ENCODE results near the gene SMIM41. TPM values are rescaled to one million over a fixed set of nuclear protein-coding genes. Genes with fewer than 3 reads are reported as not detected.

SMIM41 gene
- total RNA-seq, 4 donors from 2014 or later = 1.4 to 6.6 TPM; not detected in 2

DNA sequence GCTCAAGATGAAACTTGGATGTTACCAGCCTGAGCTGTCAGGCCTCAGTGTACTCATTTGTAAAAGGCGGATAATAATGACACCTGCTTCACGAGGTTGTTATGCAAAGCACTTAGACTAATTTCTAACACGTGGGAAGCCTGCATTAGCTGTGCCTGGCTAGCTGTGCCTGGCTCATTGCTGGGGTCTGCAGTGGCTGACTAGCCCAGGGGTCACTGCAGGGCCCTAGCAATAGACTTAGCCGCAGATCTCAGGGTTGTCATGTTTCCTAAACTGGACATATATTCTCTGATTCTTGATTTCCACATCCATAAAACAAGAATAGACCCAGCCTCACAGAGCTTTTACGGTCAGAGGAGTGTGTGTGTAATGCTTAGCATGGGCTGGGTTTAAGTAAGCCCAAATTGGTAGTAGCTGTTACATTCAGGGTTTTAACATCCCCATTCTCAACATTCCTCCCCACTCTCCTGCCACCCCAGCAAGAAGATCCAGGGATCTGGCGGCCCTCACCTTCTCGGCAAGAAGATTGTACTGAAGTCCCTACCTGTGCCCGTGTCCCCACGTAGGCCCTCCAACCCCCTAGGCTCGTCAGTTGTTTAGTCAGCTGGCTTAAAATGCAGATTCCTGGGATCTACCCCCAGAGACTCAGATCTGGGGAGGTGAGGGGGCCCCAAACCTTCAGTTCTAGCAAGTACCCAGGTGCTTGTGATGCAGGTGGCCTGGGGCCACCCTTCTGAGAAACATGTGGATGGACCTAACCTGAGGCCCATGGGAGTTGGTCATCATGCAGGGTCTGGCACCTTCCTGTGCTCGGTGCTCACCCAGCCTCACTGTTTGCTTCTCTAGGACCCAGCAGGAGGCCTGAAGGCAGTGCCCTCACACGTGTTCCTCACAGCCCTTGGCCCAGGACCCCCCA, 19.7 kb upstream of the SMIM41 start:
- no peaks in the 10 kb centered on the region for H3K27me3 ChIP-seq
- peaks cover 0 to 40% (median 0%) of the 10 kb centered on the region in 3 donors for H3K36me3 ChIP-seq
- no peak overlapping the region for H3K4me3 ChIP-seq
- no peak for DNase-seq
- no peaks in the 10 kb centered on the region for H3K9me3 ChIP-seq
- no peaks in the 10 kb centered on the region for H3K4me1 ChIP-seq
- H3K27ac ChIP-seq = no peak overlapping the region
- TF ChIP-seq POLR2A (IDR thresholded peaks at IDR 0.05) = no peak
- TF ChIP-seq, protein P1, sequence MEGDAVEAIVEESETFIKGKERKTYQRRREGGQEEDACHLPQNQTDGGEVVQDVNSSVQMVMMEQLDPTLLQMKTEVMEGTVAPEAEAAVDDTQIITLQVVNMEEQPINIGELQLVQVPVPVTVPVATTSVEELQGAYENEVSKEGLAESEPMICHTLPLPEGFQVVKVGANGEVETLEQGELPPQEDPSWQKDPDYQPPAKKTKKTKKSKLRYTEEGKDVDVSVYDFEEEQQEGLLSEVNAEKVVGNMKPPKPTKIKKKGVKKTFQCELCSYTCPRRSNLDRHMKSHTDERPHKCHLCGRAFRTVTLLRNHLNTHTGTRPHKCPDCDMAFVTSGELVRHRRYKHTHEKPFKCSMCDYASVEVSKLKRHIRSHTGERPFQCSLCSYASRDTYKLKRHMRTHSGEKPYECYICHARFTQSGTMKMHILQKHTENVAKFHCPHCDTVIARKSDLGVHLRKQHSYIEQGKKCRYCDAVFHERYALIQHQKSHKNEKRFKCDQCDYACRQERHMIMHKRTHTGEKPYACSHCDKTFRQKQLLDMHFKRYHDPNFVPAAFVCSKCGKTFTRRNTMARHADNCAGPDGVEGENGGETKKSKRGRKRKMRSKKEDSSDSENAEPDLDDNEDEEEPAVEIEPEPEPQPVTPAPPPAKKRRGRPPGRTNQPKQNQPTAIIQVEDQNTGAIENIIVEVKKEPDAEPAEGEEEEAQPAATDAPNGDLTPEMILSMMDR (IDR thresholded peaks at IDR 0.05) = no peak

DNA sequence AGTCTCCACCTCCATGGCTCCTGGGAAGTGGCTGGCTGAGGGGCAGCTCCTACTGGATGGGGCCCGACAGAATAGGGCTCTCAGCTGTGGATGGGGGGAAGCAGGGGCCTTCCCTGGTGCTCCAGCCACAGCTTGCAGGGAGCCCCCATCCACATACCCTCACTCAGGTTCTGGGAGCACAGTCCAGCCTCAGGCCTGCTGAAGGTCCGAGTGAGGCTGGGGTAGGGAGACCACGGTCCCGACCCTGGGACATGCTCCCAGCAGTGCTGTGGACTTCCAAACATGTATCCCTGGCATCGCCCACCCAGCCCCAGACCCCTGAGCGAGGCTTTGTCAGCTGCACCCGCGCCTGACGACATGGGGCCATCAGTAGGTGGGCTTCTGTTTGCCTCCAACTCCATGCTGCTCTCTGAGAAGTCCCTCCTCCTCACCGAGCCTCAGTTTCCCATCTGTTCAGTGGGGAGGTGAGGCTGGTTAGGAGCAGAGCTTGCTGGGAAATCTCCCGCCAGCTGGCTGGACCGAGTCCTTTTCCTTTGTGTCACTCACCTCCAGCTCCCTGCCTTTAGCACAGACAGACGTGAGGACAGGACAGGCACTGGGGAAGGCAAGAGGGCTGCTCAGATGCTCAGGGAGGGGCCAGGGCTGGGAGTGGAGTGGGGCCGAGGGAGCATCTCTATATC, 18.9 kb upstream of the SMIM41 start:
- DNase-seq = no peak
- Histone ChIP-seq H3K4me1 (no peaks in the 10 kb centered on the region), H3K27me3 (no peaks in the 10 kb centered on the region), H3K36me3 (peaks cover 0 to 32% (median 0%) of the 10 kb centered on the region in 3 donors), H3K9me3 (no peaks in the 10 kb centered on the region), H3K27ac (no peak overlapping the region), H3K4me3 (no peak overlapping the region)
- TF ChIP-seq POLR2A (IDR thresholded peaks at IDR 0.05) = no peak
- TF ChIP-seq, protein P1 (IDR thresholded peaks at IDR 0.05) = no peak

DNA sequence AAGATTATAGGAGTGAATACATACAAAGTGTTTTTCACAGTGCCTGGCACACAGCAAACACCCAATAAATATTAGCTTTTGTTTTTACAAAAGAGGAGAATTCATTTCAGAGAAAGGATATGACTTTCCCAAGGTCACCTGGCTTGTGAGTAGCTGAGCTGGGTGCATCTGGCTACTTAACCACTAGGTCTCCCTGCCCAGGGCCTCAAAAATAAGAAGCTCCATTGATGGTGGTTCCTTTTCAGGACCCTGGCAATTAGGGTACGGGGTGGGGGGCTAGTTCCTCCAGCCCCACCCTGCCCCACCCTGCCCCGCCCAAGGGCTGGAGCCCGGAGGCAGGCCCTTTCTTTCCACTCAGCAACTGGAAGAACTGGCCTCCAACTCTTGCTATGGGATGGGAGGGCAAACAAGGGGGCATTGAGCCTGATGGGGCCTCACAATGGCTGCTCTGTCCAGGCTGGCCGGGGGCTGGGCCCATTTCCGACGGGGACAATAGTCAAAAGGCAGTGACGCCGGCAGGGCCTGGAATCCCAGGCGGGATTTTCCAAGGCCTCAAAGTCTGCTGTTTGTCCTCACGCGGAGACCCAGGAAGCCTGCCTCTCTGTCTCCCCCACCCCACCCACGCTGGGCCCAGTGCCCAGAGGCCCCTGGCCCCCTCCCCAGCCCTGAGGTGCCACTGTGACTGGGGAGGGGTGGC, 17.9 kb upstream of the SMIM41 start:
- Histone ChIP-seq H3K9me3 (no peaks in the 10 kb centered on the region), H3K4me1 (no peaks in the 10 kb centered on the region), H3K36me3 (peaks cover 0 to 22% (median 0%) of the 10 kb centered on the region in 3 donors), H3K27me3 (no peaks in the 10 kb centered on the region), H3K27ac (no peak overlapping the region), H3K4me3 (no peak overlapping the region)
- no peak for TF ChIP-seq POLR2A (IDR thresholded peaks at IDR 0.05)
- TF ChIP-seq, protein P1 (IDR thresholded peaks at IDR 0.05) = no peak
- no peak for DNase-seq

DNA sequence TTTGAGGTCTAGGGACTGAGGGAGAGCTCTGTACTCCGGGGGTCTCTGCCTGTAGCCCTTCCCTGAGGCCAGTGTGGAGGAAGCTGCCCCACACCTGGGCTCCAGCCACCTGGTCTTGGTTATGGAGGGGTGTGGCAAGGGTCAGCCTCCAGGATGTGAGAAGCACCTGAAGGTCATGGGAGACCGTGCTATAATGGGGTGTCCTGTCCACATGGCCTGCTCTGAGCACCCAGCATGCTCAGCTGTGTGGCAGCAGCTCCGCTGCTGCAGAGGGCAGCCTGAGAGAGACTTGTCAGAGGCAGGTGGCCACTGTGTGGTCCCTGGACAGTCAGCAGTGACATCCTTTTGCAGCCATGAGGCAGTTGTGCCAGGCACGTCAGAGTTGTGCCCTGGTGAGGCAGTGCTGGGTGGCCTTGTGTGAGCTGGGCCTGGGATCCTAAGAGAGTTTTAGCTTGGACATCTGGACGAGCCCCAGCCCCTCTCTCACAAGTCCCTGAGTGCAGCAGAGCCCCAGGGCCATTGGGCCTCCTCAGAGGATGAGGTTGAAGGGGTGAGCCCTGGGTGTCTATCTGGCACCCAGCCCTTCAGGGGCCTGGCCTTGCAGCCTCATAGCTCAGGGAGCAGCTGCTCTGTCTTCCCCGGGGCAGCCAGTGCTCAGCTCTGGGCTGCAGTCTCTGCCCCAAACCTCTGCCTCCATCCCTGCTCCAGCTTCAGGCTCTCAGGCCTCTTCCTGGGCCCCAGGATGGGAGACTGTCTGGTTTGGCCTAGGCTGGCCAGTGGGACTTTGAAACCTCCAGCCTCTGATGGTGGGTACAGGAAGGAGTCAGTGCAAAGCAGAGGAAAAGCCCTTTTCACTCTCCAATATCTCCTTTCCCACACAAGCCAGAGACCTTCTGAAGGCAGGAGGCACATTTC, 17.1 kb upstream of the SMIM41 start:
- Histone ChIP-seq H3K9me3 (no peaks in the 10 kb centered on the region), H3K36me3 (peaks cover 0 to 14% (median 0%) of the 10 kb centered on the region in 3 donors), H3K4me1 (no peaks in the 10 kb centered on the region), H3K27ac (peak overlapping the region in 2 of 4 donors; percentile 6 to 17), H3K4me3 (no peak overlapping the region), H3K27me3 (no peaks in the 10 kb centered on the region)
- TF ChIP-seq, protein P1 (IDR thresholded peaks at IDR 0.05) = no peak
- no peak for TF ChIP-seq POLR2A (IDR thresholded peaks at IDR 0.05)
- no peak for DNase-seq
